Testis (tissue), 3 donors: ENCODE measurements around the gene PPFIA4. TPM values are rescaled to one million over a fixed set of nuclear protein-coding genes. Genes with fewer than 3 reads are reported as not detected.

Source experiments
- DNase-seq: peaks from one replicate; pipeline ENCODE4 v3.0.0-alpha.2; 2019
- H3K27ac ChIP-seq, 2 donors: fragments of 200-600 bp; sonication (generic); one replicate each; pipeline ENCODE4 v1.5.1; 2019
- H3K27me3 ChIP-seq: fragments of 200-600 bp; sonication (generic); one replicate; pipeline ENCODE4 v1.5.1; 2019
- H3K36me3 ChIP-seq: fragments of 200-600 bp; sonication (generic); one replicate; pipeline ENCODE4 v1.5.1; 2017; ENCODE audit warnings: low read depth; ENCODE audit errors: missing control alignments
- H3K4me1 ChIP-seq: fragments of 200-600 bp; sonication (generic); one replicate; pipeline ENCODE4 v1.5.1; 2019
- H3K4me3 ChIP-seq, 2 donors: fragments of 200-600 bp; sonication (generic); one replicate each; pipeline ENCODE4 v1.5.1; 2017 to 2019
- H3K9me3 ChIP-seq: fragments of 200-600 bp; sonication (generic); one replicate; pipeline ENCODE4 v1.5.1; 2017
- CTCF ChIP-seq, 3 experiments: fragments of 450-650 bp in 2 of 3; fragments of 200-600 bp in 1 of 3; sonication (generic) in 1 of 3; IDR thresholded peaks; one replicate each; pipeline ENCODE4 v1.5.1; 2016 to 2019; ENCODE audit warnings: antibody characterized with exemption in 3 of 3, mild to moderate bottlenecking in 2 of 3, moderate library complexity in 1 of 3
- POLR2A ChIP-seq: fragments of 450-650 bp; IDR thresholded peaks from one replicate; pipeline ENCODE4 v1.6.1; 2017; ENCODE audit warnings: antibody characterized with exemption, mild to moderate bottlenecking, moderate library complexity
- WGBS, 2 donors: methylation state at CpG; one replicate each; pipeline ENCODE4 v1.1.5; 2018; 5-methylcytosine and 5-hydroxymethylcytosine counted together
- intact Hi-C: fragments of 100-400 bp; cut with DNase I; formaldehyde crosslinking; loops from one replicate; pipeline ENCODE4 v1.15.1; 2023; ENCODE audit warnings: low total_unique reads
- polyA plus RNA-seq: library from polyadenylated mRNA; stranded (reverse); fragments of 350-450 nt; fragmentation: Illumina TruSeq; extraction: RNeasy Lipid Tissue Mini Kit (QIAGEN cat#74804); gene quantifications from one replicate; pipeline ENCODE4 v1.2.3, GENCODE V29; 2014; ENCODE audit warnings: low read depth, low replicate concordance; ENCODE audit not compliant: insufficient read depth
- total RNA-seq, 2 donors: library from RNA; depleted of rRNA; stranded (reverse); fragments of >200 nt; gene quantifications; one replicate each; pipeline ENCODE4 v1.2.3, GENCODE V29; 2016

Gene PPFIA4
- total and polyA plus RNA-seq, 3 donors from 2014 or later: 6.6 to 33.1 (median 27.2) TPM

GRCh38 chr1:203127666-203128430 lies 101.6 kb downstream of the PPFIA4 start, which contains the start of gene ADORA1:
TSS of gene ADORA1 (plus strand) at chr1:203127726. CDS start at chr1:203128842, 1,116 bp downstream.
- H3K4me1 ChIP-seq: peaks cover 43% of the 10 kb centered on the region
- no peaks in the 10 kb centered on the region for H3K9me3 ChIP-seq
- no peaks in the 10 kb centered on the region for H3K27me3 ChIP-seq
- WGBS, 2 donors: 0% methylated on average over 5 to 51 of the region's 51 CpGs
- peak within 1 kb of the TSS; percentile 39 to 59 for H3K4me3 ChIP-seq
- peak; percentile 91 for DNase-seq
- intact Hi-C loops: no loop called here
- TF ChIP-seq POLR2A (no peak), CTCF (IDR thresholded peaks at IDR 0.05) (peak in 2 of 3 experiments; percentile 5 to 13)
- H3K36me3 ChIP-seq: no peaks in the 10 kb centered on the region
- H3K27ac ChIP-seq: peak within 1 kb of the TSS; percentile 5 to 61

- intact Hi-C loops: no loop called here
- Histone ChIP-seq H3K9me3 (no peaks in the 10 kb centered on the region), H3K4me3 (peak overlapping the region; percentile 39 to 59), H3K4me1 (peaks cover 46% of the 10 kb centered on the region), H3K27me3 (no peaks in the 10 kb centered on the region), H3K36me3 (no peaks in the 10 kb centered on the region), H3K27ac (peak overlapping the region; percentile 5 to 61)
- TF ChIP-seq CTCF (IDR thresholded peaks at IDR 0.05): peak in 1 of 3 experiments; percentile 1
- no peak for TF ChIP-seq POLR2A
- DNase-seq: no peak
- 0 to 25% methylated on average over 2 to 7 of the region's 7 CpGs for WGBS, 2 donors
Measured at GRCh38 chr1:203128431-203128715, 102.1 kb downstream of the PPFIA4 start.

Other genes starting within 250 kb of the PPFIA4 start
- 100 to 1,000 TPM; 223 to 307 TPM for gene KDM5B, start 218.1 kb upstream of the PPFIA4 start, total RNA-seq
- gene KDM5B, start 218.1 kb upstream of the PPFIA4 start, polyA plus RNA-seq: 333 TPM
- gene PCAT6, start 215.5 kb upstream of the PPFIA4 start, total RNA-seq: 10 to 100 TPM; 11.5 to 29.4 TPM
- 80.5 TPM for gene PCAT6, start 215.5 kb upstream of the PPFIA4 start, polyA plus RNA-seq
- gene RABIF, start 137.3 kb upstream of the PPFIA4 start, total RNA-seq: 10 to 100 TPM; 19.1 to 19.5 TPM
- 35.2 TPM for gene RABIF, start 137.3 kb upstream of the PPFIA4 start, polyA plus RNA-seq
- gene KLHL12, start 99.3 kb upstream of the PPFIA4 start, total RNA-seq: 10 to 100 TPM; 73.5 to 74.7 TPM
- 109 TPM for gene KLHL12, start 99.3 kb upstream of the PPFIA4 start, polyA plus RNA-seq
- gene ADIPOR1, start 68.2 kb upstream of the PPFIA4 start, total RNA-seq: 100 to 1,000 TPM; 157 to 164 TPM
- gene ADIPOR1, start 68.2 kb upstream of the PPFIA4 start, polyA plus RNA-seq: 114 TPM
- gene CYB5R1, start 59.2 kb upstream of the PPFIA4 start, total RNA-seq: 100 to 1,000 TPM; 191 to 281 TPM
- gene CYB5R1, start 59.2 kb upstream of the PPFIA4 start, polyA plus RNA-seq: 145 TPM
- gene TMEM183A, start 19.1 kb upstream of the PPFIA4 start, total RNA-seq: 100 to 1,000 TPM; 129 to 135 TPM
- gene TMEM183A, start 19.1 kb upstream of the PPFIA4 start, polyA plus RNA-seq: 114 TPM
- gene MYOG, start 59.5 kb downstream of the PPFIA4 start, total RNA-seq: under 1 TPM; 0.25 to 0.47 TPM
- 1.2 TPM for gene MYOG, start 59.5 kb downstream of the PPFIA4 start, polyA plus RNA-seq
- gene ADORA1, start 101.2 kb downstream of the PPFIA4 start, total RNA-seq: 10 to 100 TPM; 43.2 to 68.6 TPM
- gene ADORA1, start 101.2 kb downstream of the PPFIA4 start, polyA plus RNA-seq: 61.9 TPM
- gene MYBPH, start 149.3 kb downstream of the PPFIA4 start, total RNA-seq: under 1 TPM; 0.16 to 0.25 TPM
- gene MYBPH, start 149.3 kb downstream of the PPFIA4 start, polyA plus RNA-seq: 2.9 TPM
- 1 to 10 TPM; 2.0 to 6.6 TPM for gene CHI3L1, start 160.2 kb downstream of the PPFIA4 start, total RNA-seq
- gene CHI3L1, start 160.2 kb downstream of the PPFIA4 start, polyA plus RNA-seq: 35.5 TPM
- under 1 TPM; 0.08 to 0.62 TPM for gene CHIT1, start 203.2 kb downstream of the PPFIA4 start, total RNA-seq
- gene CHIT1, start 203.2 kb downstream of the PPFIA4 start, polyA plus RNA-seq: 9.9 TPM